ENCODE measurements around the gene CPNE4. TPM values are rescaled to one million over a fixed set of nuclear protein-coding genes. Genes with fewer than 3 reads are reported as not detected.

The CPNE4 gene
- total RNA-seq, 1 experiment from 2014 or later: not detected

DNA sequence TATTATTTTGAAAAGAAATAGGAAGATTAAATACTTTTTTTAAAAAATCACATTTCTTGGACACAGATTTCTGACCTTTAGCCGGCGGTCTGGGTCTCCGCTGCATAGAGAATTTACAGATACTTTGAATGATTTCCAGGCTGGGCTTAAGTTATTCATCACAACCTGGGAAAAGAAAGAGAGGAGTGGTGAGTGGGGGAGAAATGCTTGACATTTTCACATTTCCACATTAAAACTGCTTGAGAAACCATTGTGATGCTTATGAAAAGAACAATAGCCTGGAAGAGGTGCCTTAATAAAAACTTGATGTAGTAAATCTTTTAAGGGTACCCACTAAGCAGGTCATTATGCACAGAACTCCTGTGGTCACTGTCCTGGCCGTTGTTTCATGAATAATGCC lies 365.2 kb downstream of the CPNE4 start:
- Histone ChIP-seq H3K79me2 (ENCODE audit: low read length) (no peaks in the 10 kb centered on the region), H3K9ac (ENCODE audit: low read length) (no peak overlapping the region), H3K9me3 (ENCODE audit: low read length) (no peaks in the 10 kb centered on the region), H3K4me2 (ENCODE audit: low read length) (no peak overlapping the region), H3K4me1 (ENCODE audit: insufficient read depth, low read length) (no peaks in the 10 kb centered on the region), H4K20me1 (ENCODE audit: low read length) (no peaks in the 10 kb centered on the region), H3K27me3 (ENCODE audit: low read length) (no peaks in the 10 kb centered on the region), H3K36me3 (ENCODE audit: low read depth, low read length) (no peaks in the 10 kb centered on the region), H3F3A (ENCODE audit: low read length, unreplicated experiment) (no peaks in the 10 kb centered on the region), H2AFZ (ENCODE audit: low read length) (no peak overlapping the region), H3K9me2 (replicated peaks; ENCODE audit: low read length) (no peaks in the 10 kb centered on the region), H3K27ac (ENCODE audit: low read length) (no peak overlapping the region), H3K4me3 (ENCODE audit: low read length) (no peak overlapping the region)
- ChIA-PET POLR2A (ENCODE audit: unreplicated experiment) (no interaction called here), CTCF (no interaction called here)
- TF ChIP-seq, protein P1, sequence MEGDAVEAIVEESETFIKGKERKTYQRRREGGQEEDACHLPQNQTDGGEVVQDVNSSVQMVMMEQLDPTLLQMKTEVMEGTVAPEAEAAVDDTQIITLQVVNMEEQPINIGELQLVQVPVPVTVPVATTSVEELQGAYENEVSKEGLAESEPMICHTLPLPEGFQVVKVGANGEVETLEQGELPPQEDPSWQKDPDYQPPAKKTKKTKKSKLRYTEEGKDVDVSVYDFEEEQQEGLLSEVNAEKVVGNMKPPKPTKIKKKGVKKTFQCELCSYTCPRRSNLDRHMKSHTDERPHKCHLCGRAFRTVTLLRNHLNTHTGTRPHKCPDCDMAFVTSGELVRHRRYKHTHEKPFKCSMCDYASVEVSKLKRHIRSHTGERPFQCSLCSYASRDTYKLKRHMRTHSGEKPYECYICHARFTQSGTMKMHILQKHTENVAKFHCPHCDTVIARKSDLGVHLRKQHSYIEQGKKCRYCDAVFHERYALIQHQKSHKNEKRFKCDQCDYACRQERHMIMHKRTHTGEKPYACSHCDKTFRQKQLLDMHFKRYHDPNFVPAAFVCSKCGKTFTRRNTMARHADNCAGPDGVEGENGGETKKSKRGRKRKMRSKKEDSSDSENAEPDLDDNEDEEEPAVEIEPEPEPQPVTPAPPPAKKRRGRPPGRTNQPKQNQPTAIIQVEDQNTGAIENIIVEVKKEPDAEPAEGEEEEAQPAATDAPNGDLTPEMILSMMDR (conservative IDR thresholded peaks at IDR 0.05; ENCODE audit: low read depth, low read length): no peak
- no peak for TF ChIP-seq EZH2phosphoT487 (IDR thresholded peaks at IDR 0.05; ENCODE audit: borderline replicate concordance, low read length)
- no peak for TF ChIP-seq EZH2 (IDR thresholded peaks at IDR 0.05; ENCODE audit: low read length, unreplicated experiment)
- no peak for DNase-seq
- no TSS peak for BruUV-seq (replicated peaks)
- intact Hi-C loops (cut with micrococcal nuclease): no loop called here
- no peak for ATAC-seq

DNA sequence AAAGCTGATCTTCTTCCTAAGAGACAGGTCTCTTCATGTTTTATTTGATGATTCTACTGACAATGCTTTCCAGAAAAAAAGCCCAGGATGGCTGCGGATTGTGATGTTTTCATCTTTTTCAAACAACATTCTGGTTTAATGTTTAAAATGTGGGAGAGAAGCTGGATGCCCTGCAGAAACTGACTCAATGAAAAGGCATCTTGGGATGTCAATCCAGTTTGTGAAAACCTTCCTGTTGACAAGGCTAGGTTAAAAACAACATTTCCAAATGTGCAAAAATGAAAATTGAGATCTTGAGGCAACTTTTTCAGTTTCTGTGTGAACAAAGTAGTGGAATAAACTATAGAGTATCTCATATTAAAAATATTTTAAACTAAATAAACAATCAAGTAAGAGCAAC lies 376.0 kb downstream of the CPNE4 start:
- H3K4me2 ChIP-seq (ENCODE audit: low read length): no peak overlapping the region
- no peak overlapping the region for H3K4me3 ChIP-seq (ENCODE audit: low read length)
- no peak overlapping the region for H3K27ac ChIP-seq (ENCODE audit: low read length)
- intact Hi-C loops (cut with micrococcal nuclease): no loop called here
- CTCF ChIA-PET: no interaction called here
- TF ChIP-seq, protein P1 (conservative IDR thresholded peaks at IDR 0.05; ENCODE audit: low read depth, low read length): no peak
- no peak overlapping the region for H2AFZ ChIP-seq (ENCODE audit: low read length)
- no peaks in the 10 kb centered on the region for H3K79me2 ChIP-seq (ENCODE audit: low read length)
- no peaks in the 10 kb centered on the region for H4K20me1 ChIP-seq (ENCODE audit: low read length)
- no peaks in the 10 kb centered on the region for H3K36me3 ChIP-seq (ENCODE audit: low read depth, low read length)
- no peaks in the 10 kb centered on the region for H3K9me3 ChIP-seq (ENCODE audit: low read length)
- POLR2A ChIA-PET (ENCODE audit: unreplicated experiment): no interaction called here
- H3K4me1 ChIP-seq (ENCODE audit: insufficient read depth, low read length): peaks cover 13% of the 10 kb centered on the region
- DNase-seq (peak; percentile 36), ATAC-seq (no peak; the same call in 1 of the 2 replicates)
- BruUV-seq (replicated peaks): no TSS peak
- H3K27me3 ChIP-seq (ENCODE audit: low read length): no peaks in the 10 kb centered on the region
- H3K9ac ChIP-seq (ENCODE audit: low read length): no peak overlapping the region
- H3K9me2 ChIP-seq (replicated peaks; ENCODE audit: low read length): no peaks in the 10 kb centered on the region
- H3F3A ChIP-seq (ENCODE audit: low read length, unreplicated experiment): no peaks in the 10 kb centered on the region

DNA sequence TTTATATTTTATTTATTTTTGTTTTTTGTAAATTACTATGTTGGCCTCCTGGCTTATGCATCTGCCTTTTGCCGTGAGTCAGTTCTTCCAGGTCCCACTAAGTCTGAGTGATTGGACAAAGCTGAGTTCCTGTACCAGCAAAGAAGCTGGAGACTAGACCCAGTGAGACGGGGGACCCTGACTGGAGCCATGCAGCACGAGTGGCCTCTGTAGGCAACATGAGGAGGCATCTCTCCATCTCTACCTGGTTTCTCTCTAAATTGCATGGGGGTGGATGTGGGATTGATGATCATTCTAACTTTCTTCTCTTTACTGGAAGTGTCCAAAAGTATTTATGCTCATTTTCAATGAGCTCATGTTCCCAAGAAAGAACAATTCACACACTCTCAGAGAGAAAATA lies 376.7 kb downstream of the CPNE4 start:
- POLR2A ChIA-PET (ENCODE audit: unreplicated experiment): no interaction called here
- CTCF ChIA-PET: no interaction called here

More for the DNA sequence above, 376.7 kb downstream of the CPNE4 start:
- H3K4me2 ChIP-seq (ENCODE audit: low read length): no peak overlapping the region
- no peaks in the 10 kb centered on the region for H3K36me3 ChIP-seq (ENCODE audit: low read depth, low read length)
- no peaks in the 10 kb centered on the region for H3K9me3 ChIP-seq (ENCODE audit: low read length)
- no peak overlapping the region for H3K27ac ChIP-seq (ENCODE audit: low read length)
- no peaks in the 10 kb centered on the region for H3K79me2 ChIP-seq (ENCODE audit: low read length)
- peaks cover 13% of the 10 kb centered on the region for H3K4me1 ChIP-seq (ENCODE audit: insufficient read depth, low read length)
- H4K20me1 ChIP-seq (ENCODE audit: low read length): no peaks in the 10 kb centered on the region
- TF ChIP-seq EZH2 (IDR thresholded peaks at IDR 0.05; ENCODE audit: low read length, unreplicated experiment): no peak
- TF ChIP-seq, protein P1 (conservative IDR thresholded peaks at IDR 0.05; ENCODE audit: low read depth, low read length): 0 out of 2 replicates have a peak, but pooled peaks have one; percentile 26
- H3K27me3 ChIP-seq (ENCODE audit: low read length): no peaks in the 10 kb centered on the region
- no TSS peak for BruUV-seq (replicated peaks)
- no peak overlapping the region for H3K9ac ChIP-seq (ENCODE audit: low read length)
- intact Hi-C loops (cut with micrococcal nuclease): no loop called here
- no peak overlapping the region for H3K4me3 ChIP-seq (ENCODE audit: low read length)
- ATAC-seq (peak; percentile 61), DNase-seq (no peak)
- H3K9me2 ChIP-seq (replicated peaks; ENCODE audit: low read length): no peaks in the 10 kb centered on the region
- H3F3A ChIP-seq (ENCODE audit: low read length, unreplicated experiment): no peaks in the 10 kb centered on the region
- H2AFZ ChIP-seq (ENCODE audit: low read length): no peak overlapping the region
